GM21367 (cell line): ENCODE measurements around the gene KRT9.
"Not testable (repeated sequence)": the region's sequence is repeated elsewhere in the genome, so short reads cannot be mapped to it uniquely, and the experiment has no call there.

Experiments
- ATAC-seq: cut with Tn5 transposase; IDR thresholded peaks from one replicate; pipeline ENCODE4 v1.9.1; 2021; ENCODE audit not compliant: unreplicated experiment

The KRT9 gene

GRCh38 chr17:41547921-41548843 lies 23.7 kb downstream of the KRT9 start:
- ATAC-seq, result no peak

DNA sequence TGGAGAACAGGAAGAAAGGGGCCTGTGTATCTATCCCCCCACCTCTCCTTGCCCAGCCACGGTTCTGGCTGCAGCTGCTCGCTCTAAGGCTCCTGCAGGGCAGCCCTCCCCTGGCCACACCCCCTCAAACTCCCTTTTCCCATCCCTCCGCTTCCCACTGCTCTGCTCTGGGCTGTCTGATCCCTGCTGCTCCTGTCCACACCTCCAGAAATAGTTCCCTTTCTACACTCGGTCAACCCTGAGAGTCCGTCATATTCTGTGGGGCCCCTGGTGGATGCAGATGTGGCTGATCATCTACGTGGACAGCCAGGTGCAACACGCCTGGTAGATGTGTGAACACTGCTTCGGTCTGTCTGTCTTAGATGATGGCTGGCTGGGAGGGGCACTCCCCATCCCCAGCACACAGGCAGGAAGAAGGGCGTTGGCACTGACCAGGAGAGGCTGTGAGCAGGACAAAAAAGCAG lies 24.4 kb downstream of the KRT9 start:
- ATAC-seq, result no peak

GRCh38 chr17:41546819-41547218 lies 25.0 kb downstream of the KRT9 start:
- ATAC-seq, result no peak

DNA sequence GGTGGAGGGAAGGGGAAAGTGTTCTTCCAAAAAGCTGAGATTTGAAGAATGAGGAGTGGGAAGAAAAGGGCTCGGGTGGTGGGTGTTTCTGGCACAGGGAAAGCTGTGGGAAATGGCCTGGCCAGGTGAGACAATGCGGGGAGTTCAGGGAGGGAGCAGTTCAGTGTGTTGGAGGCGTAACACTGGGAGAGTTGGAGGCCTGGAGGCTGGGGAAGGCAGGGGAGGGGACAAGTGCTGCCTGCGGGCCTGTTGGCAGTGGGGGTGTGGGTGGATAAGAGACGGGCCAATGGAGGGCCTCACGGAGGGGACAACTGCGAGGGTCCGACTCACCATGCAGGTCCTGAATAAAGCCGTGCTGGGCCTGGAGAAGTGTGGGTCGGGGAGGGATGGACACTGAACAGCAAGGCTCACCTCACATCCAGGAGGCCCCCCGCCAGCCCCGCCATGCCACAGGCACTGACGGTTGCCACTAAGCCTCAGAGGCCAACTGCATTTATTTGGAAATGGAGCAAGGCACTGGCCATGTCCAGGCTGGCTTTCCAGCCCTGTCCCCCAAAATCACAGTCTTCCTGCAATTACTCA lies 25.9 kb downstream of the KRT9 start:
- no peak for ATAC-seq

DNA sequence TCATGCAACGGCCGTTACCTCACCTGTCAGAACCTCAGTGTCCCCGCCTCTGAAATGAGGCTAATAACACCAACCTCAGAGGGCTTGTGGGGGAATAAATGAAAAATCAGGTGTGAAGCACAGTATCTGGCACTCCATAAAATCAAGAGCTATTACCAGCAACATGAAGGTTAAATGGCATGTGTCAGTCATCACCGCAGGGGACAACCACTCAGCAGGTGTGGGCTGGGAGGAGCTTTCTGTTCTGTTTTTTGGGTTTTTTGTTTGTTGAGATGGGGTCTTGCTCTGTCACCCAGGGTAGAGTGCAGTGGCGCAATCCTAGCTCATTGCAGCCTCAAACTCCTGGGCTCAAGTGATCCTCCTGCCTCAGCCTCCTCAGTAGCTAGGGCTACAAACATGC lies 26.9 kb downstream of the KRT9 start:
- ATAC-seq, result no peak

- ATAC-seq, result no peak
Observed at GRCh38 chr17:41544491-41544892, 27.4 kb downstream of the KRT9 start.

DNA sequence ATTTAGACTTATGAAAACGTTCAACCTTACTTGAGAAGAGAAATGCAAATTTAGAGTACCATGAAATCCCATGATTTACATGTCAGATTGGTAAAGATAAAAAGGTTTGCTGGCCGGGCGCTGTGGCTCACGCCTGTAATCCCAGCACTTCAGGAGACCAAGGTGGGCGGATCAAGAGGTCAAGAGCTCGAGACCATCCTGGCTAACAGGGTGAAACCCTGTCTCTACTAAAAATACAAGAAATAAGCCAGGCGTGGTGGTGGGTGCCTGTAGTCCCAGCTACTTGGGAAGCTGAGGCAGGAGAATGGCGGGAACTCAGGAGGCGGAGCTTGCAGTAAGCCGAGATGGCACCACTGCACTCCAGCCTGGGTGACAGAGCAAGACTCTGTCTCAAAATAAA lies 29.1 kb downstream of the KRT9 start:
- not testable (repeated sequence) for ATAC-seq

DNA sequence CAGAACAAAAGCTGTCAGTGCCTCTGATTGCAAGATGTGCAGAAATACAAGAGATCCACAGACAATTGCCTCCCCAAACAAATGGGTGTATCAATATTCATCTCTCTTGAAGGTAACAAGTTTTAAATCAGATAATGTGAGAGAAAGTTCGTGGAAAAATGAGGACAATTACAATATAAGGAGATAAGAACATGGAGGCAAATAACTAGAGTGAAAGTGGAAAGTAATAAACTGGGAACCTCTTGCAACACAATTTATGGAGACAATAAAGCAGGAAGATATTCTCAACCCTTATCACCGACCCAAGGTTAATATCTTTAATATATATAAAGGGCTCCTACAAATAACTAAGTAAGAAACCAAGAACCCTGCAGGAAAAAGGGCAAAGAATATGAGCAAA lies 29.5 kb downstream of the KRT9 start:
- ATAC-seq, result no peak

- ATAC-seq, result no peak
Observed at GRCh38 chr17:41540921-41541625, 30.8 kb downstream of the KRT9 start.

- no peak for ATAC-seq
Observed at GRCh38 chr17:41539979-41540701, 31.7 kb downstream of the KRT9 start.

GRCh38 chr17:41539071-41539492 lies 32.8 kb downstream of the KRT9 start:
- no peak for ATAC-seq

- no peak for ATAC-seq
Observed at GRCh38 chr17:41538565-41538991, 33.3 kb downstream of the KRT9 start.

- no peak for ATAC-seq
Observed at GRCh38 chr17:41537990-41538389, 33.9 kb downstream of the KRT9 start.

- no peak for ATAC-seq
Observed at GRCh38 chr17:41537614-41537954, 34.3 kb downstream of the KRT9 start.

GRCh38 chr17:41536741-41537613 lies 34.9 kb downstream of the KRT9 start:
- no peak for ATAC-seq

GRCh38 chr17:41535764-41536481 lies 35.9 kb downstream of the KRT9 start:
- ATAC-seq, result no peak

DNA sequence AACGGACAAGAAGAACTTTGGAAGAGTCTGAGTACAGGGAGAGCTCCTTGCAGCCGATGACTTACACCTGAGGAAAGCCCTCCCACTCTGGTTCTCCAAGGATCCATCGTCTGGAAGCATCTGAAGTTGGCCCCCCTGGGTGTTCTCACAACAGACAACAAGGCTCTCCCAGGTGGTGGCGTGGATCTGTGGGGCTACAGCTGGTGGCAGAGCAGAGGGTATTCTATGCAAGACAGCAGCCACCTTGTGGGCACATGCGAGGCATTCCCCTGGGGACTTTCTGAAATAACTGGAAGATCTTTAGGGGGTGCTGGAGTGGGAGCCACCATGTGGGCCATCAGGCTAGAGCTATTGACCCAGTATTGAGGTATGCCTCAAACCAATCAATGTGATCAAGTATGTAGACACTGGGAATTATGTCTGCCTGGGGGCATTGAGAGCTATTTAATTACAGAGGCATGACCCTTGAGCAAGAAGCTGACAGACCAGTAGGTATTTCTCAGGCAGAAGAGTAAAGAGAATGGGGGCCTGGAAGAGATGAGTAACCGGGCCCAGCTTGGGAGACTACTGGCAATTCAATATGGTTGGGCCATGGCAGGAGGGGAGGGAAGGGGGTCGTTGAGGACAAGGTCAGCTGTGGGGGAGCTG lies 36.8 kb downstream of the KRT9 start:
- no peak for ATAC-seq

- no peak for ATAC-seq
Observed at GRCh38 chr17:41533613-41534012, 38.2 kb downstream of the KRT9 start.

- ATAC-seq, result no peak
Observed at GRCh38 chr17:41532947-41533570, 38.8 kb downstream of the KRT9 start.
